Adipocyte (in vitro differentiated cells): ENCODE measurements around the gene MARVELD3.
"Not testable (repeated sequence)": the region's sequence is repeated elsewhere in the genome, so short reads cannot be mapped to it uniquely, and the experiment has no call there.

Source experiments
- DNase-seq: peaks from one replicate; pipeline ENCODE4 v3.0.0-alpha.2; 2015; ENCODE audit warnings: low read depth
- H3K27me3 ChIP-seq: replicated peaks from 2 replicates; pipeline ENCODE4 v1.7.0; 2013; ENCODE audit warnings: mild to moderate bottlenecking, low read length, moderate library complexity; ENCODE audit not compliant: control insufficient read depth, insufficient read depth
- H3K36me3 ChIP-seq: 2 replicates; pipeline ENCODE4 v1.7.0; 2013; ENCODE audit warnings: low read length, mild to moderate bottlenecking, moderate library complexity; ENCODE audit not compliant: control insufficient read depth, insufficient read depth, severe bottlenecking
- H3K4me1 ChIP-seq: 2 replicates; pipeline ENCODE4 v1.7.0; 2013; ENCODE audit warnings: mild to moderate bottlenecking, low read length, moderate library complexity; ENCODE audit not compliant: control insufficient read depth, insufficient read depth
- H3K4me3 ChIP-seq: 2 replicates; pipeline ENCODE4 v1.7.0; 2013; ENCODE audit warnings: mild to moderate bottlenecking, low read length, moderate library complexity
- H3K9ac ChIP-seq: 2 replicates; pipeline ENCODE4 v1.7.0; 2013; ENCODE audit warnings: mild to moderate bottlenecking, low read length, moderate library complexity
- H3K9me3 ChIP-seq: 2 replicates; pipeline ENCODE4 v1.7.0; 2013; ENCODE audit warnings: mild to moderate bottlenecking, low read length, moderate library complexity; ENCODE audit not compliant: control insufficient read depth

Gene MARVELD3

DNA sequence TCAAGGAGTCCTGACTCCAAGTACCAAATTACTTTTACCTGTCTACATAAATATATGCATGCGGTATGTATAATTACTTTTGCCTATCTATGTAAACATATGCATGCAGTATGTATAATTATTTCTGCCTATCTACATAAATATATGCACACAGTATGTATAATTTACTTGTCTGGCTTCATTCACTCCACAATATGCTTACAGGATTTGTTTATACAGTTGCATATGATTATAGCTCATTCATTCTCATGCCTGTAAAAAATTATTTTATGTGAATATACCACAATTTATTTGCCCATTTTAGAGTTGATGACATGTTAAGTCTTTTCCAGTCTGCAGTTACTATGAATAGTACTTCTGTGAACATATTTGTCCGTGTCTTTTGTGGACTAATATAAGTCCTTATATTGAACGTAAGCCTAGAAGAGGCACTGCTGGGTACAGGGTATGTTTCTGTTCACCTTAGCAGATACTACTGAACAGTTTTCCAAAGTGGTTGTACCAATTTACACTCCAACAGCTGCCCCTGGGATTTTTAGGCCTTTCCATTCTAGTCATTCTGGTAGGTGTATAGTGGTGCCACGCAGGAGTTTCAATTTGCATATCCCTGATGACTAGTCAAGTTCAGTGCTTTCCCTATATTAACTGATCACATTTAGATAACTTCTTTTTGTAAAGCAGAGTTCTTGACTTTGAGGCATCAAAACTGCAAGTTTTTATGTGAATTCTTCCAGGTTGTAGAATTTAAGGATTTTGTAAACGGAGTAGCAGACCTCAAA, 47.0 kb downstream of the MARVELD3 start:
- Histone ChIP-seq H3K9me3 (peaks cover 2% of the 10 kb centered on the region), H3K4me1 (no peaks in the 10 kb centered on the region), H3K4me3 (no peak overlapping the region), H3K9ac (no peak overlapping the region), H3K27me3 (no peaks in the 10 kb centered on the region), H3K36me3 (peaks cover 83% of the 10 kb centered on the region)
- no peak for DNase-seq

DNA sequence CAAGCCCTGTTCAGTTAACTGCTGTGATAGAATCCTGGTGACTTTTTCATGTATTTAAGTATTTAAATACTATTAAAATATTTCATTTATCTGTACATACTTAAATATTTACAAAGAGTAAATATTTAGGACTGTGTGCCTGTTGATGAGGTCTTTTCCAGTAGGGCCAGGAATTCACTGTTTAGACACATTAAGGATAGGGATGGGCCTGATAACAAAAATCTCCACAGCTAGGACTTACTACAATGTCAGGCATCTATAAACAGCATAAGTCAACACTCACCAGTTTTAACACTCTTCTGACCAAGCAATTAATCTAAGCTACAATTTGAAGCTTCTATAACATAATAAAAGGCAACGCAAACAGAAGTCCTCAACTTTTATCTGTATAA, 47.6 kb downstream of the MARVELD3 start:
- DNase-seq: no peak
- Histone ChIP-seq H3K4me1 (no peaks in the 10 kb centered on the region), H3K9ac (no peak overlapping the region), H3K27me3 (no peaks in the 10 kb centered on the region), H3K4me3 (no peak overlapping the region), H3K36me3 (peaks cover 86% of the 10 kb centered on the region), H3K9me3 (peaks cover 2% of the 10 kb centered on the region)

DNA sequence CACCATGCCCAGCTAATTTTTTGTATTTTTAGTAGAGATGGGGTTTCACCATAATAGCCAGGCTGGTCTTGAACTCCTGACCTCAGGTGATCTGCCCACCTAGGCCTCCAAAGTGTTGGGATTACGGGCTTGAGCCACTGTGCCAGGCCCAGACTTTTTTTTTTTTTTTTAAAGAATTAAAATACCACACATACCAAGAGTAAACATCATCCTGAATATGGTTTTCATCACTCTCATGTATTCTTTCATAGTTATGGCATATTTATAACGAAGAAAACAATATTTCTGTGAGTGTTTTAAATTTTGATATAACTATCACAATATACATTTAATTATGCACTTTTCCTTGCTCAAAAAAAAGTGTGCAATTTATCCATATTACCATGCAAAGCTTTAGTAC, 48.2 kb downstream of the MARVELD3 start:
- peak; percentile 17 for DNase-seq
- H3K4me3 ChIP-seq: no peak overlapping the region
- H3K27me3 ChIP-seq: no peaks in the 10 kb centered on the region
- H3K36me3 ChIP-seq: peaks cover 86% of the 10 kb centered on the region
- no peaks in the 10 kb centered on the region for H3K4me1 ChIP-seq
- peaks cover 2% of the 10 kb centered on the region for H3K9me3 ChIP-seq
- H3K9ac ChIP-seq: no peak overlapping the region

DNA sequence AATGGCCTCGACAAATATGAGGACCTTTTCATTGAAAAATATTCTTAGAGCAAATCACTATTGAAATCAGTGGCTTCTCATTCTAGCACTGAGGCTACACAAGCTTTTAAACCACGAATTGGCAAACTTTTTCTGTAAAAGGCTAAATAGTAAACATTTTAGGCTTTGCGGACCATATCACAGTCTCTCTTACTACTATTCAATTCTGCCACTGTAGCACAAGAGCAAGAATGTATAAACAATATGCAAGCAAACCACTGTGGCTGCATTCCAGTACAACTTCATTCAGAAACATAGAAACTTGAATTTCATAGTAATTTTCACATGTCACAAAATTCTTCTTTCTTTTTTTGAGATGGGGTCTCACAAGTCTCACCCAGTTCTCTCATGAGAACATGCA, 49.4 kb downstream of the MARVELD3 start:
- Histone ChIP-seq H3K4me1 (no peaks in the 10 kb centered on the region), H3K27me3 (no peaks in the 10 kb centered on the region), H3K9ac (no peak overlapping the region), H3K36me3 (peaks cover 86% of the 10 kb centered on the region), H3K4me3 (no peak overlapping the region), H3K9me3 (peaks cover 2% of the 10 kb centered on the region)
- DNase-seq: peak; percentile 17

DNA sequence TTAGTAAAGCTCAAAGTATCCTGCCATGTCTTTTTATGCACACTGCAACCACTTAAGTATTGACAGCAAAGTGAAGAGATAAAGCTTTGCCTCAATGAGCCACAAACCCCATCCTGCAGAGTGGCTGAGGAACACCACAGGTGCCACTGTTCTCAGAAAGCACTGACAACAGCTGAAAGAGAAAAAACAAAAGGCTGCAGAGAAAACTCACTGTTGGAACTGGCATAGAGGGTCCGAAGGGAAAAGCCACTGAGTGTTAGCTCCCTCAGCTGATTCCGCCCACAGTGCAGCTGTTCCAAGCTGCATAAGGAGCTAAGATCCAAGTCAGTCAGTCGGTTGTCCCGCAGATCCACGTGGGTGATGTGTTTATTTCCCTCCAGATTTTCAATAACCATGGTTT, 50.3 kb downstream of the MARVELD3 start:
- Histone ChIP-seq H3K9ac (no peak overlapping the region), H3K9me3 (peaks cover 2% of the 10 kb centered on the region), H3K27me3 (no peaks in the 10 kb centered on the region), H3K36me3 (peaks cover 87% of the 10 kb centered on the region), H3K4me3 (no peak overlapping the region), H3K4me1 (no peaks in the 10 kb centered on the region)
- DNase-seq: no peak

DNA sequence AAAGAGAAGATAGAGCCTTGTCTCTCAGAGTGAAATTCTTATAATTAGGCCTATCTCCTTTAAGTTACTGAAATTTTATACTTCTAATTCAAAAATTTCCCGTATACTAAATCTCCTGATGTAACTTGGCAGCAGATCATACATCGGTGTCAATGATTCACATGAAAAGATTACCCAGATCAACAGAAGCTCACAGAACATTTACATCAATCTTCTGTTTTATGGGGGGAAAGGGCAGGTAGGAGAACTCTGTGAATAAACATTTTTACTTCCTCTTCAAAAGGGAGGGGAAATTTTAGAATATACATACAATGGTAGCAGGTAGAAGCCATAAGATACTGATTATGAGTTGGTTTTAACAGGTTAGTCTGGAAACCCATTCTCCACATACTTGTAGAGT, 55.4 kb downstream of the MARVELD3 start:
- Histone ChIP-seq H3K9me3 (no peaks in the 10 kb centered on the region), H3K36me3 (peaks cover 55% of the 10 kb centered on the region), H3K27me3 (no peaks in the 10 kb centered on the region), H3K9ac (no peak overlapping the region), H3K4me1 (no peaks in the 10 kb centered on the region), H3K4me3 (no peak overlapping the region)
- no peak for DNase-seq

DNA sequence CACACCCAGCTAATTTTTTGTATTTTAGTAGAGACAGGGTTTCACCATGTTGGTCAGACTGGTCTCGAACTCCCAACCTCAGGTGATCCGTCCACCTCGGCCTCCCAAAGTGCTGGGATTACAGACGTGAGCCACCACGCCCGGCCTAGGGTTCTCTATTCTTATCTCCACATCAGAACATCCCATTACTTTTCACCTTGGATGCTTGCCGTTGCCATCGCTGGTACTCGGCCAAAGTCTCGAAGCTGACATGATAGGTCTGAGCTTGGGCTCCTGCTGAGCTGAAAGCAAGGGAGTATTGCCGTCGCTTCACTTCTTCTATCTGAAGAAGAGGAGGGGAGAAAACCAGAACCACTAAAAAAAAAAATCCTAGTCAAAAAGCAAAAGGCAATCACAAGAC, 58.3 kb downstream of the MARVELD3 start:
- H3K4me1 ChIP-seq, H3K9me3 ChIP-seq, DNase-seq, H3K27me3 ChIP-seq, H3K9ac ChIP-seq, H3K4me3 ChIP-seq: not testable (repeated sequence)
- peaks cover 28% of the 10 kb centered on the region for H3K36me3 ChIP-seq
